Glomerular visceral epithelial cell (primary cell): ENCODE data around the gene METTL14.
"Not testable (repeated sequence)": the region's sequence is repeated elsewhere in the genome, so short reads cannot be mapped to it uniquely, and the experiment has no call there.

Experiments used
- DNase-seq: peaks from one replicate; pipeline ENCODE4 v3.0.0-alpha.2; 2016; ENCODE audit errors: extremely low spot score

Gene METTL14

DNA sequence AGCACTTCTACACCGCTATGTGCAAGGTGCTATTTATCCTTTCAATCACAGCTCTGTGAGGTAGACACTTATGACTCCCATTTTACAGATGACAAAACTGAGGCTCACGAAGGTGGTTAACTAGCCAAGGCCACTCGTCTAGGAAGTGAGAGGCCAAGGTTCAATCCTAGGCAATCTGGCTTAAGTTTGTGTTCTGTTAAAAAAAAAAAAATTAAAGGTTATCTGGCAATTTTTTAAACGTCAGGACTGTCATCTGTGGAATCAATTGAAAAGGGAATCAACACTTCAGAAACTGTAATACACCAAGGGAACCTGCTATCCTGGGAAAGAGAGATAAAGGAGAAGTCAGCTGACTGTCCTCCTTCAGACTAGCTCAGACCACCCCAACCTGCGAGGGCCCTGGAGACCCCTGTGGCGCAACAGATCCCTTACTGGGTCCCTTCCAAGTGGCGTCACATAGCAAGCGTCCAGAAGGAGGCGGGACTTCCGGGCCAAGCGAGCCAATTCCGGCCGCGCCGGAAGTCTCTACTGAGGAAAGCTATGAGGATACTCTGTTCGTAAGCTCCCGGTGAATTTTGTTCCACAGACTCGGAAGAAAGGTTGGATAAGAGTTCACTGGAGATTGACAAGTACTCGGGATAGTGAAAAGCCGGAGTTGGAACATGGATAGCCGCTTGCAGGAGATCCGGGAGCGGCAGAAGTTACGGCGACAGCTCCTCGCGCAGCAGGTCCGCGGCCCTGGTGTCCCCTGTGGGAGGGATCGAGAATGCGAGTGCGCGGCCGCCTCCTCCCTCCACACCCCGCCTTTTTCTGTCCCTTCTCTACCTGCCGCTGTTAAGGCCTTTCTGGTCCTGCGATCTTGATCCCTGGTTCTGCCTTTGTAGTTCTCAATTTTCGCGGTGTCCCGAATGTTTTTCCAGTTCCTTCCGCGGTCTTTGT, at the start of gene METTL14:
Gene METTL14, plus strand, starts transcription at position 520 of the 939 bp plus-strand sequence. Its CDS starts 143 bp downstream, at position 663.
- DNase-seq, result peak; percentile 88

DNA sequence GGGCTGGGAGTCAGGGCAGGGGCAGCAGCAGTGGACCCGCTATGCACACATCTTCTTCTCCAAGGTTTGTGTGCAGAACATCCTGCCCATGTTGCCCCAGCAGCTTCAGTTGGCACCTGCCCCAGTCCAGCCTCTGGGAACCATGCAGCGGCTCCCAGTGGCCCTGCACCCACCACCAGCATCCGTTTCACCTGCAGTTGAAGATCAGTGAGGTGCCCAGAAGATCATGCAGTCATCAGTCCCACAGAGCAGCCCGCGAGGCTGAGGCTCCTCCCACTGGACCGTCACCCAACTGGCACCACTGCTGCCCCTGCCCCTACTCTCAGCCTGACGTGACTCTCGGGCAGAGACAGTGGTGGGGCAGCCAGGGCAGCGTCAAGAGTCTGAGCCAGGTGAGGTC, 49.1 kb upstream of the METTL14 start:
- DNase-seq, result not testable (repeated sequence)

DNA sequence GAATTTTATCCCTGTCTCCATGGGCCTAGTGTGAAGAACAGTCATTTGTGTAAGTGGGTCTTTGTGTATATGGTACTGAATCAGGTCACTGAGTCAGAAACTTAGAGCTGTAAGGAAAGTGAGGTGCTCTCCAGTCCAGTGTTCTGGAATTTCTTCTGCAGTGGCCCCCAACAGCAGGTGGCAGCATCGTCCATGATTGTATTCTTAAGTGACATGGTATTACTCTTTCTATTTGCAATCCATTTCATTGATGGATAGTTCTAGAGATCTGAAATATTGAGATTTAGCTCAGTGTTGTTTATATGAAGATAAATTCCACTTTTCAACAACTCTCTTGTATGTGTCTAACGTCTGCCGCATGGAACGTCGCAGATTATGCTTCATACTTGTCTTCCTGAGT, 20.5 kb upstream of the METTL14 start:
- not testable (repeated sequence) for DNase-seq

DNA sequence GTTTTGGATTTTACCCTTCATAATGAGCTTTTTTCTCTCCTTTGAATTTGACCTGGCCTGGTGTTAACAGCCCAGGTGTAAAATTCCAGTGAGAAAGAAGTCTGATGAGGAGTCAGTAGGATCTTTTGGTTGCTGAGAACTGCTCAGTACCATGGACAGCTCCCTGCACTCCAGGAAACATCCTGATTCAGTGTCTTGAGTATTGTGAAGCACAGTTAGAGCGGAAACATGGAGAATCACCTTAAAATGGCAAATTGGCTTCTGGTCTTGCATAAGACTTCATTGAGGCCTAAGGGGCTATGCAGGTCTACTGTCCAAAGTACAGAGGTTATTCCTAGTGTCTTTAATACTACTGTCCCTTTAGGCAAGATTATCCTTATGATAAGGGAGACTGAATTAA, 16.0 kb upstream of the METTL14 start:
- DNase-seq, result peak; percentile 74

DNA sequence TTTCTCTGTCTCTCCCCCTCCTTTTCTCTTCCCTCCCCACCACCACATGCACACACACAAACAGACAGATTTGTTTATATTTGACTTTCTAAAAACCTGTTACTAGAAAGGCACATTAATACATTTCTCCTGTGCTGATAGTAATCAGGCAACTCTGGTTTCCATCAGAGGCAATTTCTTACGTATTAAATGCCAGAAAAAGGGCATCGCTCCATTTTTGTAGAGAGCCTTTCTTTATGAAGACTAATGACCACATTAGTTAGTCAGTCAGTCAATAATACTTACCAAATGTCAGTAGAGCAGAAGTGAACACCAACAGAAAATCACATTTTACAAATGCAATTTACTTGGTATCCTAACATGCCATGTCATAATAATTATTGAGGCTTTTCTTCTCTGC, 14.2 kb upstream of the METTL14 start:
- not testable (repeated sequence) for DNase-seq

DNA sequence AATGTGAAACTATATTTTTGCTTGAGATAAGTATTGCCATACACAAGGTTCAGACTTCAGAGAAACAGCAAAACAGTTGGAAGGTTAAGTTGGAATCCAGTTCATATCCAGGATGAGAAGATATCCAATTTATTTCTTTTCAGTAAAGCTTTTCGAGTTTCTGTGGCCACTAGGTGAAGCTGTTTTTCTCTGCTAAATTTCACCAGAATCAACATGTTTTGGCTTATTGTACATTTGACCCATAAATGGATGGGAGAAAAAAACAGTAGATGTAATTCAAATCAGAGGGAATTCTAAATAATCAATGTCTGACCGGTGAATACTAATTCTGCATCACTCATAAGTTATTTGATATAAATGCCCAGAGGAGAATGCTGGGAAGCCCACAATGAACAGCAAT, 9.1 kb upstream of the METTL14 start:
- no peak for DNase-seq

DNA sequence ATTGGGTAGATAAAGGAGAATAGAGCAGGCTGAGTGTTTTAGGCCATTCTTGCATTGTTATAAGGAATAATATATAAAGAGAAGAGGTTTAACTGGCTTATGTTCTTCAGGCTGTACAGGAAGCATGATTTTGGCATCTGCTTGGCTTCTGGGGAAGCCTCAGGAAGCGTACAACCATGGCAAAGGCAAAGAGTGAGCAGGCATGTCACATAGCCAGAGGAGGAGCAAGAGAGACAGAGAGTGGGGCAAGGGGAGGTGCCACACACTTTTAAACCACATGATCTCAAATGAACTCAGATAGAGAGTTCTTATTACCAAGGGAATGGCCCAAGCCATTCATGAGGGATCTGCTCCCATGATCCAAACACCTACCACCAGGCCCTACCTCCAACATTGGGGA, 4.4 kb upstream of the METTL14 start:
- no peak for DNase-seq

DNA sequence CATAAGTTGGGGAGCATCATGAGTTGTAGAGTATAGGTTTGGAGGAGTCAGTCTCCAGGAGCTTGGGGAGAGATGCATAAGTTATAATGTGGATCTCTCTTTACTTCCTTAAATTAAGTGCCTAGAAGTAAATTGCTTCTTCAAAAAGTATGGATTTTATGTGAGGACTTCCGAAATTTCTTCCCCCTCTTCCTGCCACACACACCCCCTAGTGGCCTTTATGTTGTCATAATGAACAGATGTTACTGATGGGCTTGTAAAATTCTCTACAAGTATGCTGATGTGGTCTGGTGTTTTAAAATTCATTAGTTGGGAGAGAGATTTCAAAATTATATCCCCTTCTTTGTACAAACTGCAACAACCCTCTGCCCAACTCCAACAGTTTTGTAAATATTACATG, 2.3 kb upstream of the METTL14 start:
- no peak for DNase-seq

DNA sequence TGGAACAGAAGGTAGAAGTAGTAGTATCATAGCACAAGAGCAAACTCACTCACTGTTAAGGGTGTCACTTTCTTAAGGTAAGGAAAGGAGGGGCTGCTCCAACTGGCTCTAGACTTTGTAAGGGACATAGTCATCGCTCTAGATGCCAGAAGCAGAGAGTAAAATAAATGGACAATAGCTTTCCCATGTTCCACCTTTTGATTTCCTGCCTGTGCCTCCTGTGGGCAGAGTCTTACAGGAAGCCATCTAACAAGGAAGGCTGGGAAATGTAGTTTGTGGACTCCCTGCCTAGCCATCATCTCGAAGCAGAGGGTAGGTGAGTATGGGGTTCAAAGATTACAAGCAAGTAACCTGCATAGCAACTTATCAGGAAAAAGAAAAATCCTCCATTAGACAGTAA, 1.7 kb upstream of the METTL14 start:
- DNase-seq, result peak; percentile 6

DNA sequence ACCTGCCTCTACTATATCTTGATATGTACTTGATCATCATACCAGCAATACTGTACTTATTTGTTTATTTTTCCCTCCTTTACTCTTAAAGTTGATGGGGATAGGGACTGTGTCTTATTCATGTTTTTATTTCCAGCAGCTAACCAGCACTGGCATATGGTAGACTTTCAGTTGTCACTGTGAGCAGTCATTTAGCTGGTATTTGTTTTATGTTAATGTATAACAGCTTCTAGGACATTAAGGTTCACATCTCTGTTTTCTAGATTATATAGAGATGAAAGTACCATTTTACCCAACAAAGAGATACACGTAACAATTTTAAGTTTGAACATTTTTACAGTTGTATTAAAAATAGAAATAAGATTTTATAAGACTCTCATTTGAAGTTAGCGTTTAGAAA, 17.9 kb downstream of the METTL14 start:
- no peak for DNase-seq

DNA sequence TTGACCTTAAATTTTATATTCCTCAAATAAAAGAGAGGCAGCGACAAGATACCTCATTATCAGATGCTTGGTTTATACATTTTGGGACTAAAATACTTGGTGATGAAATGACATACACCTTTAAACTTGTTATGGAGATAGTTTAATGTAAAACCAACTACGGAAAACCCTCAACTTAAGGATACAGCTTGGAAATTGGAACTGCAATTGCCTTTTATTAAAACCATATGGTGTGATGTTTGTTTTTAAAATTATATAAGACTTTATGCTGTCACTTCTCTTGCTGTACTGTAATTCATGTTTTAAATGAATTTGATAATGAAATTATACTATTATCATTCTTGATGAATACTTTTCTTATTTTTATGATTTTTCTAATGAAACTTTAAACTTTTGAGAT, 25.9 kb downstream of the METTL14 start:
- DNase-seq, result no peak

DNA sequence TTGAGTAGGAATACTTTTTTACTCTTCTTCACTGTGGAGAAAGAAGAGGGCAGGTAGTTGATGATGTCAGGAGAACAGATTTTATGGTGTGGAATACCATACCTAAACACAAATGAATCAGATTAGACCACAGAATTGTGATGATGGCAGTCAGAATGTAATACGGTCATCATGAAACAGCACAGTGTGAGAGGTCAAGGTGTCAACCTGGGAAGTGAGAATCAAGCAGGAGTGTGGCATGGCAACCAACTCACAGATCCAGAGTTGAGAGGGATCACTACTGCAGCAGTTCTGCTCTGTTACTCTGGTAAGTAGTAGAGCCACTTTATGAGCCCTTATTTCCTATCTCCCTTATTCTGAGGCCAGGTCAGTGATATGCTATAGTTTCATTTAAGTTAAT, 27.7 kb downstream of the METTL14 start:
- DNase-seq, result peak; percentile 16

DNA sequence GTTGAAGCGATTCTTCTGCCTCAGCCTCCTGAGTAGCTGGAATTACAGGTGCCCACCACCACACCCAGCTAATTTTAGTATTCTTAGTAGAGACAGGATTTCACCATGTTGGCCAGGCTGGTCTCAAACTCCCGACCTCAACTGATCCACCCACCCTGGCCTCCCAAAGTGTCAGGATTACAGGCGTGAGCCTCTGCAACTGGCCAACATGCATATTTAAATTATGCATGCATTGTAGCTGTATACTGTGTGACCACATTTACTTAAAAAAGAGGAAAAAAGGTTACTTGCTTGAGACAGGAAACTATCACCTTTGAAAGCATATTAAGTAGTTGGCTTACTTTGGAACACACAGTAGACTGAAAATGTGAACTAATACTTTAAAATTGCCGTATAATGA, 29.5 kb downstream of the METTL14 start:
- DNase-seq, result no peak

DNA sequence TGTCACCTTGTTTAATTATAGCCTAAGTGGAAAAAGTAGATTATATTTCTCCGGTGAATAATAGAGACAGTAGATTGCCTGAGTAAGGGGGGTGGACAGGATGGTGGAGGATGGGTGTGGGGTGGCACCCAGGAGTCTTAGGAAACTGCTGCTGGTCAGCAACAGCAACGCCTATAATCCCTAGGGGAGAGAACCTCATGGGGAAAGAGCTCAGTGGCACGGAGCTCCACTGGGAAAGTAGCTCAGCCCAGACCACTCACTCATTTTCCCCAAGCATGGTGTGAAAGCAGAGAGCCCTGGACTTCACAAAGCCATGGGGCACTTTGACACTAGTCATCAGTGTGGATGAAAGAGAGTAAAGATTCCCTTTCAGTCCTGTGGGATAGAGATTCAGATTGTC, 31.1 kb downstream of the METTL14 start:
- no peak for DNase-seq

DNA sequence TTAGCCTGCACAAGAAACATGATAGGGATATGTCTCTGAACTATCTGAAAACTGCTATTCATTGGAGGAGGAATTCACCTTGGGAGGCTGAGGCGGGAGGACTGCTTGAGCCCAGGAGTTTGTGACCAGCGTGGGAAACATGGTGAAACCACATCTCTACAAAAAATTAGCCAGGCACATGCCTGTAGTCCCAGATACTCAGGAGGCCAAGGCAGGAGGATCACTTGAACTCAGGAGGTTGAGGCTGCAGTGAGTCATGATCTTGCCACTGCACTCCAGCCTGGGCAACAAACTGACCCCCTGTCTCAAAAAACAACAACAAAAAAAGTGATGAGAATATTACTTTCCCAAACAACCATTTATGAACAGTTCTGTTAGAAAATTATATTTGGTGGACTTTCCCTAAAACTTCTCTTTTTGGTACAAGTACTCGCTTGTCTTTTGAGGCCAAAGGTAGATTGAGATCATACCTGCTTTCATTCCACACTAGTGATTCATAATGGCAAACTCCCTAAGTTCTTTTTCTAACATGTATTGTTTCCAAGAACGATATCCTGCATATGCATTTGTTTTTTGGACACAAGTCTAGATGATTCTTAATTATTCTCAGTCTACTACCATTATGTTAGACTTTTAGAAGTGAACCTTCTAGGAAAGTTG, 33.4 kb downstream of the METTL14 start:
- DNase-seq, result no peak

DNA sequence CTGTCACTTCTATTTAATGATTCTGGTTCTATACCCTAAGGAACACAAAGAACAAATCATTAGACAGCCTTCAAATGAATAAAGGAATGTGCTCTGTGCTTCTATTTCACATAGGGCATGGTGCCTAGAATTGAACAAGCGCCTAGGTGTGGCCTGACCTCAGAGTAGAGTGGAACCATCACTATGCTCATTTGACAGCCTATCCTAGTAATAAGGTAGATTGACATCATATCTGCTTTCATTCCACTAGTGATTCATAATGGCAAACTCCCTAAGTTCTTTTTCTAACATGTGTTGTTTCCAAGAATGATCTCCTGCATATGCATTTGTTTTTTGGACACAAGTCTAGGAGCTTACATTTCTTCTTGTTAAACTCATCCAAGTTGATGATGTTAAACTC, 36.6 kb downstream of the METTL14 start:
- no peak for DNase-seq

DNA sequence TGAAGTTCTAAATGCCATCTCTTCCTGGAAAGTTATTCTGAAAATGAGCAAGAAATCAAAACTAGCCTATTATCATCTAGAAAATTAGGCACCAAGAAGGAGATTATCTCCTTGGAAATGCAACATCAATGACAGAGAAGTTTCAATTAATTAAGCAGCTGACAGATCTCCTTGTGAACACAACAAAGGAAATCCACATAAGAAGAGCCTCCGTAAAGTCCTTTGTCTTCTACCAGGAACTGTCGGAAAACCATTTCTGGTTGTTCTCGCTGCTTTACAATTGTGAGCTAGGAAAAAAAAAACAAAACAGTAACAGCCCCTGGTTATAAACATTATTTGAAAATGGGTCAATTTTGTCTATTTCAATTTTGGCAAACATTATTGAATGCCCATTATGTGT, 38.2 kb downstream of the METTL14 start:
- DNase-seq, result no peak

DNA sequence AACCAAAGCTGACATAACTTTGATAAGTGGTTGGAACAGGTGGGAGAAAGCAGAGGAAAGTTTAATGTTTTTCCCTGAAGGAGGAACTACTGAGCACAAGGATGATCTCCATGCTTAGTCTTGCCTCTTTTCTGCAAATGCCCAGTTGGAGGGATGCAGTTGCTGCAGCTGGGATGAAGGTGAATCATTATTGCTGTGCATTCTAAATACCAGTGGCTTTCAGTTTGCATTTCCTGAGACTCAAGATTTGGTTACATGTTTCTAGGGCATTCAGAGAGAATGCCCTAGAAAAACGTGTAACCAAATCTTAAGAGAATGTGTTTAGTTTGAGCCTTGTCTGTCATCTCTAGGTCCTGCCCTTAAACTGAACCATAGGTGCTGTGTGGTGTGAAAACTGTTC, 42.2 kb downstream of the METTL14 start:
- DNase-seq, result no peak

DNA sequence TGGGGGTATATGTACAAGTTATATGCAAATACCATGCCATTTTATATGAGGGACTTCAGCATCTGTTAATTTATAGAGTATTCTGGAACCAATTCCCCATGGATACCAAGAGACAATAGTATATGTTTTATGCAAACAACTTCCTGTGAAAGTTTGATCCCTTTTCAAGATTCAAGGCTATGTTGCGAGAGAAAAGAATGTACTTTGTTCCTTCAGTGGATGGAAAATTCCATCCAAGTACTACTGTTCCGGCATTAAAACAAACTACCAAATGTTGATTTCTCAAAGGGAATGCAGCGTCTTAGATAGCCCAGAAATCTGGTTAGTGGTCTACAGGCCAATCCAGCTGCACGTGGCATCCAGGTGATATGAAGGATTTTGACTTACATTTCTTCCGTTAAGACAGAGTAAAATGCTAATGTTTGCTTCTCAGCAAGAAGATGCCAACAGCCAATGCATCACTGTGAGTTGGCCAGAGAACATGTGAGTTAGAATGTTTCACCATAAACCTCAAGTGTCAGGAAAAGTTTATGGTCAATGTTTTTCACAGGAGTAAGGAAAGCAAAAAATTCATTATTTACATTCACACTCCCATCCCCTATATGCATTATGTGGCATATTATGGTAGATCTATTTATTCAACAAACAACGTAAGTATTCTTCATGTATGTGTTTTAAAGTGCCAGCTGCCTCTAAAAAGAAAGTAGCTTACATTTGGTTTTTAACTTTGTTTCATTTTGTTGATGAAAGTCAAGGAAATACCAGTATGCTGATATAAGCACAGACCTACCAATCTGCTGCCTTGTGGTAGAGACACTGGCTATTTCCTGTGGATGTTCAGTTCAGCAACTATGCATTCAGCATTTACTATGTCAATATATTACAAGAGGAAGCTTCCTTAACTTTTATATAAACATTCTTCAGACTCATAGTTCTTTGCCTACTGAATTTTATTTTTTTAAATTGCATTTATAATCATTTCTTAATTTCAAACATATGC, 44.4 kb downstream of the METTL14 start:
- no peak for DNase-seq

DNA sequence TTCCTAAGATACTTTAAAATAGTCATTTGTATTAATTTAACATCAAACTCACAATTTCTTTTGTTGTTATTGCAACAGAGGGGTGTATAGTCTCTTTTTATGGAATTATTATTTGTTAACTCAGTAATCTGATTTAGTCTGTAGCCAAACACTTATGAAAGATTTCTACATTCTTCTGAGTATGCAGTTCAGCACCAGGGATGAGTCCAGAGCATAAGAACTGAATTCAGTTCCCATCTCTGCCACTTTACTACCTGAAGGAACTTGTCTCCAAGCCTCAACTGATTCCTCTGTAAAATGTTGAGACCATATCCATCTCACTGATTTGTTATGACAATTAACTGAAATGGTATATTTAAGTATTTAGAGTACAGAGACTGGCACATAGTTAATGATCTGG, 45.5 kb downstream of the METTL14 start:
- DNase-seq, result no peak

DNA sequence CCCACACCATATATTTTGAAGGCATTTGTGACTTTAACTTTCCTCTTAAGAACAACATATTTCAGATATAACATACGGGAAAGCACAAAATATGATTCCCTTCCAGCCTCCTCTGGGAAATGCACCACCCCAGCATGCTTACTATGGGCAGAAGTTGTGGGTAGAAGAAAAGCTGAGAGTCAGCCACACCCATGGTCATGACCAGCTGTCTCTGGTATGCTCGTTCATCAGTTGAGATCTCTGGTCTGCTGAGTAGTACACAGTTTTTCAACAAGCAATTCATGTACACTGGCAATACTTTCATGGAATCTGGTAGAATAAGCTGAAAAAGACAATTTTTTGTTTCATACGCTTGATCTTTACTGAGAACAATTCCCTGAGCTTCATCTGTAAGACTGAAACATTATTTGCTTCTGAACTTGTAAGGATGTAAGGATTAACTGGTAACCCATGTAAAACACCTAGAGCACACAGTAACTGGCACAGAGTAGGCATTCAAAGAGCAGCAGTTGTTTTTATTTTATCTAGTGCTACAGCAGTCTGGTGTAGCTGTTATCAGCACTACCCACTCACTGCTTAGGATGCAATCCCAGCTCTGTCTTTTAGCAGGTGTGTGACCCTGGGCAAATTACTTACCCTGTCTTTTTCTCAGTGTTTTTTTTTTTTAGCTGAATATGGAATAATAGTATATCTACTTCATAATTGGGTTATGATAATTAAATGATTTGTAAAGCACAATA, 47.6 kb downstream of the METTL14 start:
- no peak for DNase-seq
